ENCODE data around the gene SLX4. TPM values are rescaled to one million over a fixed set of nuclear protein-coding genes. Genes with fewer than 3 reads are reported as not detected.

Gene SLX4
- total RNA-seq, 1 donor from 2014 or later = 10.9 TPM

- intact Hi-C loops (cut with micrococcal nuclease) = no loop called here
- H3K27me3 Mint-ChIP-seq = no peaks in the 10 kb centered on the region
- H3K27ac Mint-ChIP-seq = no peak overlapping the region
- H3K4me3 Mint-ChIP-seq = no peak overlapping the region
- H3K36me3 Mint-ChIP-seq (ENCODE audit: low read depth) = peaks cover 5% of the 10 kb centered on the region
- H3K4me1 Mint-ChIP-seq = peaks cover 2% of the 10 kb centered on the region
- H3K9me3 Mint-ChIP-seq = no peaks in the 10 kb centered on the region
- no peak for DNase-seq
These were observed 35.0 kb upstream of the SLX4 start for GRCh38 chr16:3646348-3646920.

DNA sequence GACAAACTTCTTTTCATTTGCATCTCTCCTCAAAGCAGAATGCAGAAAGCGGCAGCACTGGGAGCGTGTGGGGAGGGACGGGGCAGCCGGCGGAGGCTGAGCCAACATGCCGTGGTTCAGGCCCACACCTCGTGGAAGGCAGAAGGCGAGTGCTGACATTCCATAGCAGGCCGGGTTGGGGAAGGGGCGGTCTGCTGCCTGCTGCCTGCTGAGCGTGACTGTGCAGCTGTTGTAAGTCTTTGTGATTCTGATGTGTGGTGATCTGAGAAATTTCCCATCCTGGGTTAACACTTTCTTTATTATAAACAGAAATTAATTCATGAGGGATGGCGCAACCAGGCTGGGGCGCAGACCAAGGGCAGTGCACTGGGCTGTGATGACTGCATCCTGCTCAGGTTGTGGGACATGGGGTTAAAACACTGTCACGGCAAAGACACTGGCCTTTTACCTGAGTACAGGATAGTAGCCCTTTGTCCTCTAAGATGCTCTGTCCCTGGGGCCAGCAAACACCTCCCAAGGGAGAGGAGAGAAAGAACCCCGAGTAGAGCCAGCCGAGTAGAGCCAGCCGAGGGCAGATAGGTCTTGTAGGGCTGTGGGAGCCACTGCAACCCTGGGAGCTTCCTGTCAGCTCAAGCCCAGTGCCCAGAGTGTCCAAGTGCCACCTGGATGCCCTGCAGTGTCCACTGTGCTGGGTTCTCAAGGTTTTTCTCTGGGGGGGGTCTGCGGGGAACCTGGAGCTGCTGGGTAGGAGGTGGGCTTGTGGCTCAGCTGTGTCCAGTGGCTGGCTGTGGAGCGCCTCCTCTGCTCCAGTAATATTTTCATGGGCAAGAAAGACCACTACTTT is 34.3 kb upstream of the SLX4 start:
- intact Hi-C loops (cut with micrococcal nuclease) = no loop called here

GRCh38 chr16:3645108-3645503 is 33.7 kb upstream of the SLX4 start:
- no peak for DNase-seq

More for the DNA sequence above, 34.3 kb upstream of the SLX4 start:
- peaks cover 5% of the 10 kb centered on the region for H3K36me3 Mint-ChIP-seq (ENCODE audit: low read depth)
- H3K9me3 Mint-ChIP-seq = no peaks in the 10 kb centered on the region
- no peak overlapping the region for H3K27ac Mint-ChIP-seq
- H3K27me3 Mint-ChIP-seq = no peaks in the 10 kb centered on the region
- no peak overlapping the region for H3K4me3 Mint-ChIP-seq
- H3K4me1 Mint-ChIP-seq = peaks cover 2% of the 10 kb centered on the region
- no peak for DNase-seq

DNA sequence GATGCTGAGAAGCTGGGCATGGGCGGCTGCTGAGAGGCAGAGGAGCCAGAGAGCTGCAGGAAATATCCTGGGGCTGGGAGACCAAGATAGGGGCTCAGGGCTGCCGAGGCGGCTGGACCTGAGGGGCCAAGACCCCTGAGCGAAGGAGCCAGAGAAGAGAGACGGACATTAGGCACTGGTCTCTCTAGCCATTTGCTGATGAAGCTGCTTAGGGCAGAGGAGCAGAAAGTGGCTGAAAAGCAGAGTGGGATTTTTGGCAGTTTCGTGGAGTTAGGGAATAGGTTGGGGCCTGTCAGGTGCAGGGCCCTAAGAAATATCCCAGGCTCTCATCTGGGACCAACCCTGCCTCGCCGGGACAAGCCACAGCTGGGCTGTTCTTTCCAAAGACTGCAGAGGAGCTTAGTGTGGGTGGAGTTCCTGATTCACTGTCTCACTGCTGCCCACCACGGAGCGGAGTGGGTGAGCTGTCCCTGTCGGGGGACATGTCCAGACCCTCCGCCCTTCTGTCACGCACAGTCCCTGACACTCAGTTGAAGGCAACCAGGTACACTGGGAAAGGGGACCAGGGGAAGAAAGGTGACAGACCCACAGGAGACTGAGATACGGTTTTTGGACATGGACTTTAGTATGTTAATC is 31.8 kb upstream of the SLX4 start:
- peaks cover 2% of the 10 kb centered on the region for H3K36me3 Mint-ChIP-seq (ENCODE audit: low read depth)

More at GRCh38 chr16:3645108-3645503, 33.7 kb upstream of the SLX4 start:
- Mint-ChIP-seq H3K27ac (no peak overlapping the region), H3K9me3 (no peaks in the 10 kb centered on the region), H3K36me3 (ENCODE audit: low read depth) (peaks cover 5% of the 10 kb centered on the region), H3K4me1 (peaks cover 2% of the 10 kb centered on the region), H3K27me3 (no peaks in the 10 kb centered on the region), H3K4me3 (no peak overlapping the region)
- intact Hi-C loops (cut with micrococcal nuclease) = no loop called here

GRCh38 chr16:3642397-3643094 is 31.1 kb upstream of the SLX4 start:
- intact Hi-C loops (cut with micrococcal nuclease) = no loop called here
- Mint-ChIP-seq H3K4me3 (no peak overlapping the region), H3K27me3 (no peaks in the 10 kb centered on the region), H3K4me1 (peaks cover 11% of the 10 kb centered on the region), H3K9me3 (no peaks in the 10 kb centered on the region), H3K27ac (no peak overlapping the region), H3K36me3 (ENCODE audit: low read depth) (peaks cover 2% of the 10 kb centered on the region)
- no peak for DNase-seq

More for the DNA sequence above, 31.8 kb upstream of the SLX4 start:
- no peak for DNase-seq
- Mint-ChIP-seq H3K4me1 (peaks cover 5% of the 10 kb centered on the region), H3K9me3 (no peaks in the 10 kb centered on the region), H3K4me3 (no peak overlapping the region), H3K27ac (no peak overlapping the region), H3K27me3 (no peaks in the 10 kb centered on the region)
- intact Hi-C loops (cut with micrococcal nuclease) = no loop called here

- Mint-ChIP-seq H3K9me3 (no peaks in the 10 kb centered on the region), H3K36me3 (ENCODE audit: low read depth) (peaks cover 2% of the 10 kb centered on the region), H3K4me1 (peaks cover 17% of the 10 kb centered on the region), H3K27me3 (no peaks in the 10 kb centered on the region), H3K27ac (no peak overlapping the region), H3K4me3 (no peak overlapping the region)
- intact Hi-C loops (cut with micrococcal nuclease) = no loop called here
- DNase-seq = no peak
These were observed 30.5 kb upstream of the SLX4 start for GRCh38 chr16:3641801-3642396.

DNA sequence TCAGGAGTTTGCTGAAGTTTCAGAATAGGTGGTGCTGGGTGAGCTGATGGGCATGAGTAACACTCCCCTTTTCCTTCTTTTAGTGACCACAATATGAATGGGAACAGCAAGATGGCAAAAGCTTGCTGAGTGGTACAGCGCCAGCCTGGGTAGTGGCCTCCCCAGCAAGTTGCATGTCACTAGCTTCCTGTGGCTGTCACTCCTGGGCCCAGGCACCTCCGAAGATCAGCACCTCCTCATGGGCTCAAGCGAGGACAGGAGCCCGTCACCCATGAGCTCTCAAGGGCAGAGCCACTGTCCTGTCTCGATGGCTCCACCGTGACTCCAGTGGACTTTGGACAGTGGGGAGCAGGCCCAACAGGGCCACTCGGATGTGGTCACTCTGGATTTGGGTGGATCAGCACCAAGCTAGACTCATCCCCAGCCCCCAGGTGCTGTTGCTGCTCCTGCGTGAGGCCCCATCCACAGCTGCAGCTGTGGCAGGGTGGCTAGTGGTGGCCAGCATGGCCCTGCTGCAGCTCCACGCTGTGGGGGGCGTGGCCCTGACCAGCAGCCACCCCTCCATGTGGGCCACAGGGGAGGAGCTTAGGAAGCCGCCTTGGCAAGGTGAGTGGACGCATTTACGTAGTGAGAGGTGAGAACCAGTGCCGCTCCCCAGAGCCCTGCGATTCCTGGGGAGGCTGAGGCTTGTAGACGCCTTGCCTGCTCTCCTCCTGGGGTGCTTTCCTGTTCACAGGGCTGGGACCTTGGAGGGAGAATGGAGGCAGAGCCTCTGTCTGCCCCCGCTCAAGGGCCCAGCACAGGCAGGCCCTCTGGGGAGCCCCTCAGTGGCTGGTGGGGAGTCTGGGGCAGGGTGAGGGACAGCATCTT is 29.5 kb upstream of the SLX4 start:
- H3K27ac Mint-ChIP-seq = no peak overlapping the region
- H3K9me3 Mint-ChIP-seq = no peaks in the 10 kb centered on the region
- H3K27me3 Mint-ChIP-seq = no peaks in the 10 kb centered on the region
- no peak for DNase-seq
- peaks cover 2% of the 10 kb centered on the region for H3K36me3 Mint-ChIP-seq (ENCODE audit: low read depth)
- no peak overlapping the region for H3K4me3 Mint-ChIP-seq
- intact Hi-C loops (cut with micrococcal nuclease) = no loop called here
- peaks cover 17% of the 10 kb centered on the region for H3K4me1 Mint-ChIP-seq

DNA sequence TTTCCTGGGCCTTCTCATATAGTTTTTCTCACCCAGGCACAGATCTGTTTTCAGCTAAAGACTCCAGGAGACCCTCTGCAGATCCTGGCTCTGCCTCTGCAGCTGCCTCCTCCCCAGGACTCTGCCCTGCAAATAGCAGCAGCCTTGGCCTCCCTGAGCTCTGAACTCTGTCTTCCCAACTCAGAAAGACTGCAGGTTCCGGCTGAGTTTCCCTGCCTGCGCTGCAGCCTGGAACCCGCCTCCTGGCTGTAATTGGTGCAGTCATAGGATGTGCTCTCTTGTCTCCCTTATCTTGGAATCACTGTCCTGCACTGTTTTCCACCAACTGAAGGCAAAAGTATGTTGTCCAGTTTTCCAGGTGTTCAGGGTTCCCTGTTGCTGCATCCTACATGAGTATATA is 28.8 kb upstream of the SLX4 start:
- no peaks in the 10 kb centered on the region for H3K27me3 Mint-ChIP-seq
- no peaks in the 10 kb centered on the region for H3K9me3 Mint-ChIP-seq
- H3K4me3 Mint-ChIP-seq = no peak overlapping the region
- H3K27ac Mint-ChIP-seq = no peak overlapping the region
- intact Hi-C loops (cut with micrococcal nuclease) = no loop called here
- no peak for DNase-seq
- peaks cover 16% of the 10 kb centered on the region for H3K4me1 Mint-ChIP-seq
- peaks cover 2% of the 10 kb centered on the region for H3K36me3 Mint-ChIP-seq (ENCODE audit: low read depth)

- no peak overlapping the region for H3K27ac Mint-ChIP-seq
- no peak for DNase-seq
These were observed 27.7 kb upstream of the SLX4 start for GRCh38 chr16:3638916-3639644.

DNA sequence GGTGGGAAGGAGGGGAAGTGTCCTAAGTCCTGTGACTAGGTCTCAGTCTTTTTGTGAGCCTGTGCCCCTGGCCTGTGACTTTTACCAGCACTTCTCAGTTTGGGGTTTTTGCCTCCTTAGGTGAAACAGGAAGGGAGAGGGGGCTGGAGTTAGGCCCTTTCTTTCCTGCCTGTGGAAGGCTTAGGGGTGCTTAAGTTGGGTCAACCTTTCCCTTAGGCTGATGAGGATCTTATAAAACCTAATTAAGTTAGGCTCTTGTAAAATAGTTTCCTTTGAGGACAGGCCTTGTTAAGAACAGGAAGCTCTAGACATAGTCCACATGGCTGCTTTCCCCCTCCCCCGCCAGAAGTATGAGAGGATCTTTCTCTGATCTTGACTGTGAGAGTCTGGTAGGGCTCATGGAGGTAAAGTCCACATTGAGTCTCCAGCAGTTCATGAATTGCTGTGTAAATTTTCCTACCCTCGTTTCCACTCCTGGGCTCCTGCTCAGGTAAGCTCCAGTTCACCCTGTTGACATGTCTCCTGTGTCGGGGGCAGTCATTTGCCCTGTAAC is 26.0 kb upstream of the SLX4 start:
- no peaks in the 10 kb centered on the region for H3K9me3 Mint-ChIP-seq
- intact Hi-C loops (cut with micrococcal nuclease) = no loop called here
- peaks cover 1% of the 10 kb centered on the region for H3K36me3 Mint-ChIP-seq (ENCODE audit: low read depth)
- no peaks in the 10 kb centered on the region for H3K27me3 Mint-ChIP-seq
- DNase-seq = peak; percentile 78
- peaks cover 16% of the 10 kb centered on the region for H3K4me1 Mint-ChIP-seq
- H3K27ac Mint-ChIP-seq = peak overlapping the region; percentile 83
- peak overlapping the region; percentile 28 for H3K4me3 Mint-ChIP-seq

More at GRCh38 chr16:3638916-3639644, 27.7 kb upstream of the SLX4 start:
- Mint-ChIP-seq H3K4me3 (no peak overlapping the region), H3K4me1 (peaks cover 16% of the 10 kb centered on the region), H3K36me3 (ENCODE audit: low read depth) (peaks cover 2% of the 10 kb centered on the region), H3K9me3 (no peaks in the 10 kb centered on the region), H3K27me3 (no peaks in the 10 kb centered on the region)
- intact Hi-C loops (cut with micrococcal nuclease) = no loop called here

- Mint-ChIP-seq H3K4me3 (peak overlapping the region; percentile 46), H3K27me3 (no peaks in the 10 kb centered on the region), H3K27ac (peak overlapping the region; percentile 85), H3K9me3 (no peaks in the 10 kb centered on the region), H3K36me3 (ENCODE audit: low read depth) (no peaks in the 10 kb centered on the region), H3K4me1 (peaks cover 20% of the 10 kb centered on the region)
- intact Hi-C loops (cut with micrococcal nuclease) = no loop called here
- DNase-seq = no peak
These were observed 14.7 kb upstream of the SLX4 start for GRCh38 chr16:3625911-3626732.
